ENCODE results near the gene DICER1. TPM values are rescaled to one million over a fixed set of nuclear protein-coding genes. Genes with fewer than 3 reads are reported as not detected.

Gene DICER1
- total and polyA plus RNA-seq, 9 of the 15 experiments (the other 6 are each of a cell fraction or from before 2014, with no cell fraction given) = 2.5 to 23.2 (median 12.4) TPM

DNA sequence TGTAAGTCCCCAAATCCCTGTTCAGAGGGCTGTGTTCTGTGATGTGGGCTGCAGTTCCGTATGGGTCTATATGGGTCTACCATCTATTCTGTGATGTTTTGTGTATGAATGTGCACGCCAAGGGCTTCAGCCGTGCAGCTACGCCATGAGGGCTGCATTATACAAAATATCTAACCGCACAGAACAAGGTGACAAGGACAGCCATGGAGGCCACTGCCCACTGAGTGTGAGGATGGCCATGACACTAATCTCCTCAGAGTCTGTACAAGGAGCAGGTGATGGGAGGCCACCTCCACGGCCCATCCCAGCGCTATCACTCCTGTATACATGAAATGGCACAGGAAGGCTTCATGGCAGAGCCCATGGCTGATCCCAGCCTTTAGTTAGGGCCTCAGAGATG, 102.0 kb downstream of the DICER1 start (continued):
- TF ChIP-seq ZNF778 (CRISPR knock-in tag; IDR thresholded peaks at IDR 0.05) (no peak), ZNF232 (CRISPR knock-in tag; IDR thresholded peaks at IDR 0.05) (no peak), XRCC5 (IDR thresholded peaks at IDR 0.05; ENCODE audit: low read depth, low read length) (no peak)
- TF ChIP-seq, protein P1, sequence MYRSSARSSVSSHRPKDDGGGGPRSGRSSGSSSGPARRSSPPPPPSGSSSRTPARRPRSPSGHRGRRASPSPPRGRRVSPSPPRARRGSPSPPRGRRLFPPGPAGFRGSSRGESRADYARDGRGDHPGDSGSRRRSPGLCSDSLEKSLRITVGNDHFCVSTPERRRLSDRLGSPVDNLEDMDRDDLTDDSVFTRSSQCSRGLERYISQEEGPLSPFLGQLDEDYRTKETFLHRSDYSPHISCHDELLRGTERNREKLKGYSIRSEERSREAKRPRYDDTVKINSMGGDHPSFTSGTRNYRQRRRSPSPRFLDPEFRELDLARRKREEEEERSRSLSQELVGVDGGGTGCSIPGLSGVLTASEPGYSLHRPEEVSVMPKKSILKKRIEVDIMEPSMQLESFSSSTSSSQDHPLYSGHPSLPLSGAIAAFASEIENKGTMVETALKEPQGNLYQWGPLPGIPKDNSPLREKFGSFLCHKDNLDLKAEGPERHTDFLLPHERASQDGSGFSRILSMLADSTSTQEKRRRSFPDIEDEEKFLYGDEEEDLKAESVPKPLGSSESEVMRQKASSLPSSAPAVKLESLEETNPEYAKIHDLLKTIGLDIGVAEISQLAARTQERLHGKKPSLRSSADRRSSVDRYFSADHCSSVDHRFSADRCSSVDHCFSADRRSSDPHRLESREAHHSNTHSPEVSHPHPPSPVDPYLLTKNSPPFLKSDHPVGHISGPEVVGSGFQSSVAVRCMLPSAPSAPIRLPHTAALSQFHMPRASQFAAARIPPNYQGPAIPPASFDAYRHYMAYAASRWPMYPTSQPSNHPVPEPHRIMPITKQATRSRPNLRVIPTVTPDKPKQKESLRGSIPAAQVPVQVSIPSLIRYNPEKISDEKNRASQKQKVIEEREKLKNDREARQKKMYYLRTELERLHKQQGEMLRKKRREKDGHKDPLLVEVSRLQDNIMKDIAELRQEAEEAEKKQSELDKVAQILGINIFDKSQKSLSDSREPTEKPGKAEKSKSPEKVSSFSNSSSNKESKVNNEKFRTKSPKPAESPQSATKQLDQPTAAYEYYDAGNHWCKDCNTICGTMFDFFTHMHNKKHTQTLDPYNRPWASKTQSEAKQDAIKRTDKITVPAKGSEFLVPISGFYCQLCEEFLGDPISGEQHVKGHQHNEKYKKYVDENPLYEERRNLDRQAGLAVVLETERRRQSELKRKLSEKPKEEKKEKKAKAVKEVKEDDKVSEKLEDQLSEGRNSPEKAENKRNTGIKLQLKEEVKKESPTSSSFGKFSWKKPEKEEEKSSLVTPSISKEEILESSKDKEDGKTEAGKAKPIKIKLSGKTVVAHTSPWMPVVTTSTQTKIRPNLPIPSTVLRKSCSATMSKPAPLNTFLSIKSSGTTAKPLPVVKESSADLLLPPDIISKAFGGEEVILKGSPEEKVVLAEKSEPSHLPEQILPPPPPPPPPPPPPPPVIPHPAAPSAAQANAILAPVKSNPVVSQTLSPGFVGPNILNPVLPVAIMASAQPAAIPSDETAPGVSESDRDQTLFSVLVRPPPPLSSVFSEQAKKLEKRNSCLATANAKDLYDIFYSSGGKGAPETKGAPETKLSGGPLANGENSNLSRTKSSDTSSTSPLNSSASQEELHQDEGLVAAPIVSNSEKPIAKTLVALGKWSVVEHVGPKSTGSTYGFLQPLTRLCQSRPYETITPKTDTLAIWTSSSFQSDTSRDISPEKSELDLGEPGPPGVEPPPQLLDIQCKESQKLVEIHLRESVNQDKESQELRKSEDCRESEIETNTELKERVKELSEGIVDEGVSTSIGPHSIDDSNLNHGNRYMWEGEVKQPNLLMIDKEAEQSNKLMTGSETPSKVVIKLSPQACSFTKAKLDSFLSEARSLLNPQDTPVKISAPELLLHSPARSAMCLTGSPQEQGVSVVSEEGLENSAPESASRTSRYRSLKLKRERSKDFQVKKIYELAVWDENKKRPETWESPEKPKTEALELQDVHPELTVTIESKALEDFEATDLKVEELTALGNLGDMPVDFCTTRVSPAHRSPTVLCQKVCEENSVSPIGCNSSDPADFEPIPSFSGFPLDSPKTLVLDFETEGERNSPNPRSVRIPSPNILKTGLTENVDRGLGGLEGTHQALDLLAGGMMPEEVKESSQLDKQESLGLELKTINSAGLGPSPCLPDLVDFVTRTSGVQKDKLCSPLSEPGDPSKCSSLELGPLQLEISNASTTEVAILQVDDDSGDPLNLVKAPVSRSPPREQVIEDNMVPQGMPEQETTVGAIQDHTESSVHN (IDR thresholded peaks at IDR 0.05; ENCODE audit: borderline replicate concordance in 1 of 2, low read depth in 1 of 2) = no peak

Measured in K562 (cell line).